CD14-positive monocyte (primary cell): ENCODE data around the gene MAP2K7. TPM values are rescaled to one million over a fixed set of nuclear protein-coding genes. Genes with fewer than 3 reads are reported as not detected.
A peak's percentile ranks its signal among the peaks of the same experiment; 100 is the strongest.

Experiments used
- DNase-seq, 3 donors: peaks; one replicate each; pipeline ENCODE4 v3.0.0-alpha.2; 2011 to 2022
- H2AFZ ChIP-seq: 2 replicates; pipeline ENCODE4 v1.6.0; 2012; ENCODE audit warnings: mild to moderate bottlenecking, low read depth, low read length, inconsistent platforms; ENCODE audit not compliant: insufficient read depth, poor library complexity, severe bottlenecking
- H3K27ac ChIP-seq, 2 donors: 1 replicate in 1 of 2; 2 replicates in 1 of 2; pipeline ENCODE4 v1.5.1; 2012 to 2013; ENCODE audit warnings: low read length in 2 of 2, control low read depth in 1 of 2, inconsistent platforms in 1 of 2, low read depth in 1 of 2, mild to moderate bottlenecking in 1 of 2
- H3K27me3 ChIP-seq, 2 donors: one replicate each; pipeline versions ENCODE4 v1.6.0 to v1.6.1; 2011 to 2013; ENCODE audit warnings: low read length in 2 of 2; ENCODE audit not compliant: control insufficient read depth in 2 of 2, insufficient read depth in 2 of 2
- H3K36me3 ChIP-seq, 2 donors: replicated peaks in 1 of 2; 1 replicate in 1 of 2; 2 replicates in 1 of 2; pipeline versions ENCODE4 v1.5.1 to v1.6.1; 2012 to 2013; ENCODE audit warnings: low read length in 2 of 2, control low read depth in 1 of 2, inconsistent platforms in 1 of 2, mild to moderate bottlenecking in 1 of 2; ENCODE audit not compliant: insufficient read depth in 2 of 2, control insufficient read depth in 1 of 2
- H3K4me1 ChIP-seq, 2 donors: 1 replicate in 1 of 2; 2 replicates in 1 of 2; pipeline versions ENCODE4 v1.5.1 to v1.6.1; 2012 to 2013; ENCODE audit warnings: low read length in 2 of 2, control low read depth in 1 of 2, inconsistent platforms in 1 of 2, mild to moderate bottlenecking in 1 of 2, moderate library complexity in 1 of 2; ENCODE audit not compliant: insufficient read depth in 2 of 2, control insufficient read depth in 1 of 2
- H3K4me2 ChIP-seq: replicated peaks from 2 replicates; pipeline ENCODE3; 2012; ENCODE audit warnings: low read length, moderate library complexity, mild to moderate bottlenecking; ENCODE audit not compliant: poor library complexity, severe bottlenecking; ENCODE audit errors: extremely low read depth
- H3K4me3 ChIP-seq, 3 experiments: fragments of 200-600 bp in 1 of 3; sonication (generic) in 1 of 3; replicated peaks in 1 of 3; 1 replicate in 2 of 3; 2 replicates in 1 of 3; pipeline ENCODE4 v1.5.1; 2011 to 2013; ENCODE audit warnings: low read length in 3 of 3, mild to moderate bottlenecking in 3 of 3, control low read depth in 2 of 3, low read depth in 2 of 3, inconsistent platforms in 1 of 3, moderate library complexity in 1 of 3
- H3K79me2 ChIP-seq: 2 replicates; pipeline ENCODE4 v1.6.0; 2012; ENCODE audit warnings: mild to moderate bottlenecking, control low read depth, inconsistent platforms, low read length, moderate library complexity; ENCODE audit not compliant: insufficient read depth
- H3K9ac ChIP-seq: 2 replicates; pipeline ENCODE4 v1.6.0; 2017; ENCODE audit warnings: low read length, mild to moderate bottlenecking; ENCODE audit not compliant: insufficient read depth, poor library complexity, severe bottlenecking
- H3K9me3 ChIP-seq, 2 donors: replicated peaks in 1 of 2; 1 replicate in 1 of 2; 2 replicates in 1 of 2; pipeline versions ENCODE4 v1.5.1 to v1.6.1; 2012 to 2013; ENCODE audit warnings: low read length in 2 of 2, control low read depth in 1 of 2; ENCODE audit not compliant: control insufficient read depth in 1 of 2, insufficient read depth in 1 of 2
- H4K20me1 ChIP-seq: 2 replicates; pipeline ENCODE4 v1.6.0; 2012; ENCODE audit warnings: mild to moderate bottlenecking, low read length, control low read depth, moderate library complexity; ENCODE audit not compliant: insufficient read depth
- H3K27ac Mint-ChIP-seq, 7 donors: one replicate each; pipeline ENCODE4 v1.8.0; 2020; ENCODE audit warnings: mild to moderate bottlenecking in 7 of 7, mixed read lengths in 7 of 7, moderate library complexity in 6 of 7, inconsistent platforms in 2 of 7
- H3K27me3 Mint-ChIP-seq, 3 donors: one replicate each; pipeline ENCODE4 v1.8.0; 2021 to 2022; ENCODE audit warnings: low read depth in 3 of 3, mild to moderate bottlenecking in 3 of 3, mixed read lengths in 3 of 3, moderate library complexity in 3 of 3, inconsistent platforms in 1 of 3
- H3K36me3 Mint-ChIP-seq, 2 donors: one replicate each; pipeline ENCODE4 v1.8.0; 2020; ENCODE audit warnings: mixed read lengths in 2 of 2, inconsistent platforms in 1 of 2, mild to moderate bottlenecking in 1 of 2
- H3K4me1 Mint-ChIP-seq: one replicate; pipeline ENCODE4 v1.8.0; 2020; ENCODE audit warnings: mild to moderate bottlenecking, mixed read lengths
- H3K4me3 Mint-ChIP-seq, 2 donors: one replicate each; pipeline ENCODE4 v1.8.0; 2020; ENCODE audit warnings: mild to moderate bottlenecking in 2 of 2, mixed read lengths in 2 of 2, moderate library complexity in 1 of 2
- H3K9me3 Mint-ChIP-seq, 7 donors: one replicate each; pipeline ENCODE4 v1.8.0; 2020 to 2022; ENCODE audit warnings: mixed read lengths in 7 of 7, mild to moderate bottlenecking in 6 of 7, moderate library complexity in 6 of 7, inconsistent platforms in 2 of 7
- CTCF ChIP-seq: fragments of 200-600 bp; IDR thresholded peaks from one replicate; pipeline ENCODE4 v1.8.0; 2022; ENCODE audit warnings: antibody characterized with exemption, mild to moderate bottlenecking
- WGBS: methylation state at CpG from one replicate; pipeline ENCODE4 v1.1.5; 2013; ENCODE audit warnings: missing lambda C conversion rate; ENCODE audit not compliant: insufficient coverage; 5-methylcytosine and 5-hydroxymethylcytosine counted together
- intact Hi-C, 2 donors: fragments of 100-400 bp; cut with micrococcal nuclease; formaldehyde crosslinking; loops; one replicate each; pipeline versions ENCODE4 v1.15.0 to v1.15.1; 2023
- polyA plus RNA-seq, 3 donors: library from polyadenylated mRNA; depleted of rRNA in 1 of 3; unstranded in 2 of 3; stranded (reverse) in 1 of 3; fragments of 300-500 nt in 2 of 3; fragments of >200 nt in 1 of 3; fragmentation: Illumina TruSeq in 2 of 3; gene quantifications; 1 replicate in 2 of 3; 2 replicates in 1 of 3; pipeline ENCODE4 v1.2.3, GENCODE V29; 2012 to 2021

Gene MAP2K7
- polyA plus RNA-seq, 3 donors = 0.92 to 39.5 (median 1.5) TPM

DNA sequence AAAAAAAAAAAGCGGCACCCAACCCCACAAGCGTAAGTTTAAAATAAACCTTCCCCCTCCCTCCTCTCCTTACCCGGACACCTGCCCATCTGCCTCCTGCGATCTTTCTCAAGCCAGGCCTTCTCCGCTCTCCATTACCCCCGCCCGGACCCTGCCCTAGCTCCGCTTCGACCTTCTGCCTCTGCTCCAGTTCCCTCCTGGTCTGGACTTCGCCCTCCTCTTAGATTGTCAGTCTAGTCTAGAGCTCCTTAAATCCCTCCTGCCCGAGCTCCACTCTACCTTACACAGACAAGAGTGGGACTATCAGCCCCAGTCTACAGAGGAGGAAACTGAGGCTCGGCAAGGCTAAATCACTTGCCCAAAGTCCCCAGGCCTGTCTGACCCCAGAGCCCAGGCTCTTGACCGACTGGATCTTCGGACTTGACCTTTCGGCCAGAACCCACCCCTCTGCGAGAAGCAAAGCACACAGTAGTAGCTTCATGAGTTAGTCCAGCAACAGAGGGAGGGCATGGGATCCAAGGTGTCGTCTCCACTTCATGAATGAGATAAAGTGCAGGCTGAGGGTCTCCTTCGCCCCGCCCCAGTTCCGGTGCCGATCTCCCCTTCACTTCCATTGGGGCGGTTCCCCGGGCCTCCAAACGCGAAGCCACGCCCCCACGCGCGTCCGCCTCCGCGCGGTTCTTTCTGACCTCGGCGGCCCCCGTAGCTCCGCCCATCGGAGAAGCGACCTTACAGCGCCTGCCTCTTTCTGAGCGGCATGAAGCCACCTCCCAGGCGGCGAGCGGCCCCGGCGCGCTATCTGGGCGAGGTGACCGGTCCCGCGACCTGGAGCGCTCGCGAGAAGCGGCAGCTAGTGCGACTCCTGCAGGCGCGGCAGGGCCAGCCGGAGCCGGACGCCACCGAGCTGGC is 16.2 kb downstream of the MAP2K7 start, which contains the start of gene SNAPC2:
Gene SNAPC2 (plus strand): TSS at position 729 of the 909 bp plus-strand sequence. CDS start 29 bp downstream, at position 758.
- peak within 1 kb of the TSS; percentile 63 to 87 (median 69) for H3K4me3 ChIP-seq
- intact Hi-C loops = loop anchor here (1.0 to 10.0 kb wide), 6 partner anchors 15 to 1895 kb away; partner anchors contain the start of genes FBXL12 (in 1 of the 2), MAP2K7 (in 1 of the 2), PRR36 (in 1 of the 2) and TIMM44 (in 1 of the 2)
- DNase-seq = peak; percentile 80 to 94 (median 92)
- H3K9me3 ChIP-seq = peaks cover 0 to 18% of the 10 kb centered on the region in 2 donors
- peaks cover 39 to 65% of the 10 kb centered on the region in 2 donors for H3K4me1 ChIP-seq
- WGBS = 6% methylated on average over 62 of the region's 62 CpGs
- peak within 1 kb of the TSS; percentile 91 to 99 for H3K4me3 Mint-ChIP-seq
- H3K4me1 Mint-ChIP-seq = peaks cover 52% of the 10 kb centered on the region
- peaks cover 0 to 28% (median 15%) of the 10 kb centered on the region in 7 donors for H3K9me3 Mint-ChIP-seq
- peak within 1 kb of the TSS; percentile 98 for H3K4me2 ChIP-seq
- H4K20me1 ChIP-seq = peaks cover 4% of the 10 kb centered on the region
- H3K27ac ChIP-seq = peak within 1 kb of the TSS; percentile 83 to 88
- no peak for TF ChIP-seq CTCF
- H3K36me3 Mint-ChIP-seq = peaks cover 15 to 17% of the 10 kb centered on the region in 2 donors
- H3K36me3 ChIP-seq = peaks cover 12 to 15% of the 10 kb centered on the region in 2 donors
- H3K79me2 ChIP-seq = no peaks in the 10 kb centered on the region
- H3K27me3 Mint-ChIP-seq = peaks cover 47 to 64% (median 55%) of the 10 kb centered on the region in 3 donors
- H3K27ac Mint-ChIP-seq = peak within 1 kb of the TSS; percentile 90 to 99 (median 97)
- H2AFZ ChIP-seq = peak within 1 kb of the TSS; percentile 88
- peak within 1 kb of the TSS; percentile 69 for H3K9ac ChIP-seq
- H3K27me3 ChIP-seq = peaks cover 26 to 41% of the 10 kb centered on the region in 2 donors
